CD4-positive, alpha-beta T cell treated with Interleukin-15 for 1 hour (primary cell): Measurements from ENCODE around the gene DBX2.
"Not testable (repeated sequence)": the region's sequence is repeated elsewhere in the genome, so short reads cannot be mapped to it uniquely, and the experiment has no call there.

Experiments
- DNase-seq: peaks from one replicate; pipeline ENCODE4 v3.0.0-alpha.2; 2020

The DBX2 gene

GRCh38 chr12:45050751-45051571 is at the start of gene DBX2:
DBX2 (minus strand) TSS chr12:45051099; CDS start chr12:45050927, 172 bp downstream.
- no peak for DNase-seq

DNA sequence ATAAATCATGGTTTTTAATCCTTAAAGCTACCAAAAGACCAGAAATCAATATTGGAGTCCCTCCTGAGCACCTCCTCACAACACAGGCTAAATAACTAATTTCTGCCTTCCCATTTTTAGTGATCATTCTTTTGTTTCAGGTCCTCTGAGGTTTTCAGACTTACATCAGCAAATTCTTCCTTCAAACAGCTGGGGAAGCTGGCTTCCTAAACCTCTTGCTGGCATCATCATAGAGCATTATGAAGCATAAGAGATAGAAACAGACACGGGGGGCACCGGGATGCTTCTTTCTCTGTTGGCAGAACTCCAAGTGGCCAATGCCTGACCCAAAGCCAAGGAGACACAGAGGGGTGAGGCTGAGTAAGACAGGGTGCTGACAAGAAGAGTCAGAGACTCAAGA is 47.9 kb upstream of the DBX2 start:
- DNase-seq: no peak

- not testable (repeated sequence) for DNase-seq
Measured at GRCh38 chr12:45095417-45095816, 44.5 kb upstream of the DBX2 start.

- DNase-seq: no peak
Measured at GRCh38 chr12:45093051-45093450, 42.2 kb upstream of the DBX2 start.

DNA sequence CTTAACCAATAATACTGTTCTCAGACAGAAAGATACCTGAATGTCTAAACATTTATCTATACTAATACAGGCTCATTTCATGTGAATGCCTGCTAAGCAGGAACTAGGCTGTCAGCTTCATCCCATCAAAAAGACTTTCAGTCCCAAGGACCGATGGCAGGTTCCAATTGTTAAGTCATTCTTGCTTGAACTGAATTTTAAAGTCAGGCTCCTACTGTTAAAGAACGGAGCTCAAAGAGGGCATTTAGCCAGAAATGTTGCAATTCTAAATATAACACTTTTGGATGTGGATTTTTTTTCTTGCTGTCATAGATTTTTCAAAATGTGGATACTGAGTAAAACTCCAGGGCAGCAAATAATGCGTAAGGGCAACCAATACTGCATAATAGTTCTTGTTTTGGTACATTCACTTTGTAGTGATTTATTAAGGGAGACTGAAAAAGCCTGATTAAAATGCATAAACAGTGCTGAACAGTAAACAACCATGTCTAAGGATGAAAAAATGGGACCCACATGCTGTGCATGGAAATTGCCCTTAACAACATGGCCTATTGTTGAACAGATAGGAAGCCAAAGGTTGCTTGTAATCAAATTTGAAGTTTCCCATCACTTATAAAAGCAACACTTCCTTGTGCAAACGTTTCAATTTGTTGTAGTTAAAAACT is 38.6 kb upstream of the DBX2 start:
- DNase-seq: no peak

DNA sequence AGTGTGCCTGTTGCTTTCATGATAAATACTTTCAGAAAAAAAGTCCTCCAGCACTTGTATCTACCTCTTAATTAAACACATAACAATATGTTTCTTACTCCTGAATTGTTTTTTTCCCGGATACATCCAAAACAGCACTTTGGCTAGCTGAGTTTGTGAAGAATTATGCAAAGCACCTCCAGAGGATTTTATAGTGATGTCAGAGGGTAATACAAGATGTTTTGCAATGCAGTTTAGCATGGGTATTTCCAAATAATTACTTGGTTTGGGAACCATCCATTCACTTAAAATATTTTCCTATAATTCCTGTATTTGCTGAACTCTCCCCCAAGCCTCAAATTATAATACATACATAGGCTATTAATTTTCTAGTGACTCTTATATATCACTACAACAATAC is 37.7 kb upstream of the DBX2 start:
- DNase-seq: no peak

DNA sequence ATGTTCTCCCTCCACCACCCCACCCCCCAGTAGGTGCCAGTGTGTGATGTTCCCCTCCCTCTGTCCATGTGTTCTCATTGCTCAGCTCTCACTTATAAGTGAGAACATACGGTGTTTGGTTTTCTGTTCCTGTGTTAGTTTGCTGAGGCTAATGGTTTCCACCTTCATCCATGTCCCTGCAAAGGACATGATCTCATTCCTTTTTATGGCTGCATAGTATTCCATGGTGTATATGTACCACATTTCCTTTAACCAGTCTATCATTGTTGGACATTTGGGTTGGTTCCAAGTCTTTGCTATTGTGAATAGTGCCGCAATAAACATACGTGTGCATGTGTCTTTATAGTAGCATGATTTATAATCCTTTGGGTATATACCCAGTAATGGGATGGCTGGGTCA is 33.3 kb upstream of the DBX2 start:
- not testable (repeated sequence) for DNase-seq

GRCh38 chr12:45077251-45077650 is 26.4 kb upstream of the DBX2 start:
- no peak for DNase-seq

DNA sequence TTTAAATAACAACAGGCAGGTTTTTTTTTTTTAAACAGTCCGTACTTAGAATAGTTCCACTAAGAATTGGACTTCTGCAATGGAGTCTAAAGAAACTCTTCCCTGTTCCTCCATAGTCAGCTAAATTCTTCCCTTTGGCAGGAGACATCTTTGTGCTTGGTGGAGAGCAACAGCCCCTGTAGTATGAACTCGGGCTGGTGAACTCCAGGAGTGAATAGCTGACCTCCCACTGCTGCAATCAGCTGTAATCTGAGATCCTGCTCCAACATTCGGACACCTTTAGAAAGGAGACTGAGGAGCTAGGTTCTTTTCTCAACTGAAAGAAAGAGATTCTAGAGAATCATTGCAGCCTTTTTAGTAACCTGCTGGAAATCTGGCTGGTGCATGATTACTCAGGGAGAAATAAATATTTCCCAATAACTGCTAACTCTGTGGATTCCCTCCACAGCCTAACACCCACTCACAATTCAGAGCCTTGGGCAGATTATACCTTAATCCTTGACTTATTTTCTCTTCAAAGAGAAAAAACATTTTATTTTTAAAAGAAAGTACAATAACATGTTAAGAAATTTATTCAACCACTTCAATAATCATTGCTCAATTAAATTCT is 25.6 kb upstream of the DBX2 start:
- DNase-seq: no peak

GRCh38 chr12:45075587-45076282 is 24.8 kb upstream of the DBX2 start:
- no peak for DNase-seq

GRCh38 chr12:45065125-45065626 is 14.3 kb upstream of the DBX2 start:
- DNase-seq: no peak

DNA sequence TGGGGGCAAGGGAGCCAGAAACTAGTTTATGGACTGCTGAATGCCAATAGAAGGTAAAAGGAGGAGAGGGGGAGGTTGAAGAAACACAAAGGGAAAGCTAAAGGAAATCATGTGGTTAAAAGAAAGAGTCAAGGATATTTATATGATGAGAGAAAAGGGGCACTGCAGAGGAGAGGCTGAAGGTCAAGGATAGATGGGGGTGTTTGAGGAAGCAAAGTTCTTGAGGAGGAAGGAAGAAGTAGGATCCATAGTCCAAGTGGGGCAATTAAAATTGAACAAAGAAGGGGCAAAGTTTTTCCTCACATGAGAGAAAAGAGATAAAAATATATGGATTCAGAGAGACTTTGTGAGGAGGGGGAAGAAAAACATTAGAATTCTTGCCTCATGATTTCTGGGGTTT is 10.1 kb upstream of the DBX2 start:
- DNase-seq: no peak

GRCh38 chr12:45051572-45052125 is 750 bp upstream of the DBX2 start:
- no peak for DNase-seq

- no peak for DNase-seq
Measured at GRCh38 chr12:45049912-45050750, 768 bp downstream of the DBX2 start.

GRCh38 chr12:45042599-45042998 is 8.3 kb downstream of the DBX2 start:
- DNase-seq: no peak

GRCh38 chr12:45040977-45041376 is 9.9 kb downstream of the DBX2 start:
- no peak for DNase-seq

- no peak for DNase-seq
Measured at GRCh38 chr12:45039757-45040156, 11.1 kb downstream of the DBX2 start.

- DNase-seq: no peak
Measured at GRCh38 chr12:45034861-45035265, 16.0 kb downstream of the DBX2 start.

DNA sequence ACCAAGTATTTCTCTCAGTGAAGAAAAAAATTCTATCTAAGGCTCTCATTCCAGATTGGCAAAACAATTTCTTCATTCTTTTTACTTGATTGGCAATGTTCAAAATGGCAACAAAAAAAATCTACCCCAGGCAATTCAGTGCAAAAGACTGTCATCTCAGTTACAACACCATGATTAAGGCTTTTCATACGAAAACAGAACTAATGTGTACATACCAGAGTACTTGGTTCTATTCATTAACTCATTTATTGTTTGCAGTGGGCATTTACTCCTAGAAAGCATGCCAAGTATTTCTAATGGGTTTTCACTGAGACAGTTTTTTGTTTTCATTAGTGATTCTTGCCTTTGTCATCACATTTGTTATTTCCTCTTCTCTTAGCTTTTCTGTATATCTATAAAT is 33.0 kb downstream of the DBX2 start:
- no peak for DNase-seq

DNA sequence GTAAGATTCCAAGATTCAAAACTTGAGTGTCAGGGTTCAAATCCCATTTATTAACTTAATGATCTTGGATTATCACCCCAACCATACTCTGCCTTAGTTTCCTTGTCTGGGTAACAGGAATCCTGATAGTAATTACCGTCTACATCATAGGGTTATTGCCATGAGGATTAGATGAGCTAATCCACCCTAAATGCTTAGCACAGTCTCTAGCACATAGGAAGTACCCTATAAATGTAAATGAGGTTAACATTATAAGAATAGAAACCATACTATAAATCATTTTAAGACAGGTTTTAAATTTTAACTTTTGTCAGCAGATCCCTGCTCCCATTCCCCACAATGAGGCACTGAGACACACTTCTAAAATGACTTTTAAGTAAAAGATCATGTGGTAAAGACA is 36.5 kb downstream of the DBX2 start:
- DNase-seq: no peak

- DNase-seq: no peak
Measured at GRCh38 chr12:45012749-45013148, 38.1 kb downstream of the DBX2 start.

GRCh38 chr12:45010059-45010458 is 40.8 kb downstream of the DBX2 start:
- no peak for DNase-seq
